HG03039 (cell line): ENCODE data around the gene MIF.
A peak's percentile ranks its signal among the peaks of the same experiment; 100 is the strongest.
"Not testable (repeated sequence)": the region's sequence is repeated elsewhere in the genome, so short reads cannot be mapped to it uniquely, and the experiment has no call there.

ENCODE experiments used
- ATAC-seq: cut with Tn5 transposase; IDR thresholded peaks from one replicate; pipeline ENCODE4 v1.9.1; 2021; ENCODE audit warnings: mild to moderate bottlenecking, moderate library complexity; ENCODE audit not compliant: unreplicated experiment

MIF gene

GRCh38 chr22:23893945-23894709 lies at the start of gene MIF:
Gene MIF (plus strand): TSS chr22:23894383. CDS start chr22:23894475, 92 bp downstream.
- ATAC-seq, result peak; percentile 82

GRCh38 chr22:23844739-23845202 lies 49.4 kb upstream of the MIF start:
- no peak for ATAC-seq

- ATAC-seq, result no peak
These were observed 48.7 kb upstream of the MIF start for GRCh38 chr22:23845265-23846080.

- ATAC-seq, result no peak
These were observed 48.1 kb upstream of the MIF start for GRCh38 chr22:23846081-23846469.

- no peak for ATAC-seq
These were observed 46.8 kb upstream of the MIF start for GRCh38 chr22:23847310-23847920.

GRCh38 chr22:23847991-23848864 lies 46.0 kb upstream of the MIF start:
- no peak for ATAC-seq

GRCh38 chr22:23849009-23850006 lies 44.9 kb upstream of the MIF start:
- ATAC-seq, result no peak

GRCh38 chr22:23850136-23850611 lies 44.0 kb upstream of the MIF start:
- no peak for ATAC-seq

GRCh38 chr22:23856721-23857605 lies 37.2 kb upstream of the MIF start:
- peak; percentile 27 for ATAC-seq

GRCh38 chr22:23857606-23858483 lies 36.3 kb upstream of the MIF start, which contains the start of gene SLC2A11:
Gene SLC2A11 (plus strand): TSS chr22:23857875. CDS start chr22:23858000, 125 bp downstream.
- peak; percentile 91 for ATAC-seq

GRCh38 chr22:23858484-23858815 lies 35.7 kb upstream of the MIF start:
- no peak for ATAC-seq

GRCh38 chr22:23859201-23859600 lies 35.0 kb upstream of the MIF start:
- no peak for ATAC-seq

GRCh38 chr22:23860187-23860586 lies 34.0 kb upstream of the MIF start:
- ATAC-seq, result not testable (repeated sequence)

GRCh38 chr22:23862103-23862502 lies 32.1 kb upstream of the MIF start:
- ATAC-seq, result no peak

- not testable (repeated sequence) for ATAC-seq
These were observed 29.6 kb upstream of the MIF start for GRCh38 chr22:23864499-23865154.

- no peak for ATAC-seq
These were observed 25.6 kb upstream of the MIF start for GRCh38 chr22:23868580-23868979.

GRCh38 chr22:23874871-23875270 lies 19.3 kb upstream of the MIF start:
- no peak for ATAC-seq
